Right lobe of liver (tissue), 6 donors: ENCODE results near the gene SLCO3A1. TPM values are rescaled to one million over a fixed set of nuclear protein-coding genes. Genes with fewer than 3 reads are reported as not detected.

Experiments used
- ATAC-seq, 4 donors: fragments of 200-7000 bp; cut with Tn5 transposase; one replicate each; pipeline ENCODE4 v1.9.1; 2020; ENCODE audit warnings: mild to moderate bottlenecking in 4 of 4, moderate library complexity in 4 of 4
- DNase-seq, 3 donors: peaks; one replicate each; pipeline ENCODE4 v3.0.0-alpha.2; 2020
- H3K27ac ChIP-seq, 3 donors: fragments of 200-600 bp; one replicate each; pipeline ENCODE4 v1.8.0; 2022
- H3K27me3 ChIP-seq, 2 donors: fragments of 200-600 bp; one replicate each; pipeline ENCODE4 v1.8.0; 2022
- H3K36me3 ChIP-seq, 4 donors: fragments of 200-600 bp; sonication (generic) in 1 of 4; one replicate each; pipeline versions ENCODE4 v1.5.1 to v1.8.0; 2017 to 2022; ENCODE audit warnings: control low read depth in 1 of 4
- H3K4me1 ChIP-seq, 4 donors: fragments of 200-600 bp; sonication (generic) in 1 of 4; one replicate each; pipeline versions ENCODE4 v1.5.1 to v1.8.0; 2017 to 2022; ENCODE audit warnings: control low read depth in 1 of 4
- H3K4me3 ChIP-seq, 3 donors: fragments of 200-600 bp; one replicate each; pipeline ENCODE4 v1.8.0; 2022
- H3K9me3 ChIP-seq, 4 donors: fragments of 200-600 bp; sonication (generic) in 1 of 4; one replicate each; pipeline versions ENCODE4 v1.5.1 to v1.8.0; 2017 to 2022; ENCODE audit warnings: control low read depth in 1 of 4
- POLR2A ChIP-seq: fragments of 450-650 bp; IDR thresholded peaks from one replicate; pipeline ENCODE4 v1.6.1; 2017; ENCODE audit warnings: antibody characterized with exemption, mild to moderate bottlenecking
- WGBS: methylation state at CpG from one replicate; pipeline ENCODE4 v1.1.6; 2018; ENCODE audit warnings: low coverage, low lambda C conversion rate; ENCODE audit not compliant: insufficient coverage; ENCODE audit errors: missing lambda C conversion rate; 5-methylcytosine and 5-hydroxymethylcytosine counted together
- intact Hi-C, 2 donors: fragments of 100-400 bp; cut with DNase I; formaldehyde crosslinking; loops; one replicate each; pipeline versions ENCODE4 v1.11.2 to v1.14.1; 2022
- total RNA-seq, 6 experiments: library from RNA; depleted of rRNA in 2 of 6; stranded (reverse); fragments of >200 nt in 2 of 6; fragmentation: NEBNext Ultra II Directional in 3 of 6; extraction: Animal tissue kit (Norgen Biotek cat#: 25700) in 3 of 6; gene quantifications; one replicate each; pipeline versions ENCODE4 v1.1.0 to v1.2.4, GENCODE V29; 2016 to 2023
- TF ChIP-seq, protein P1 (sequence below), 4 donors: fragments of 200-600 bp in 3 of 4; fragments of 450-650 bp in 1 of 4; IDR thresholded peaks; one replicate each; pipeline versions ENCODE4 v1.5.1 to v1.8.0; 2016 to 2022; ENCODE audit warnings: antibody characterized with exemption in 4 of 4, mild to moderate bottlenecking in 2 of 4
- donor health status: DM: no; HTN: yes; CAD: no.
- donor health status: DM: no; HTN: no; CAD: no.
- donor health status: DM: no; HTN: no; CAD: no.
- donor health status: DM: no; HTN: yes; CAD: no.
- donor health status: DM: no; HTN: yes; CAD: no.

SLCO3A1 gene
- total RNA-seq, 6 experiments from 2014 or later, result 2.4 to 7.7 (median 3.7) TPM

DNA sequence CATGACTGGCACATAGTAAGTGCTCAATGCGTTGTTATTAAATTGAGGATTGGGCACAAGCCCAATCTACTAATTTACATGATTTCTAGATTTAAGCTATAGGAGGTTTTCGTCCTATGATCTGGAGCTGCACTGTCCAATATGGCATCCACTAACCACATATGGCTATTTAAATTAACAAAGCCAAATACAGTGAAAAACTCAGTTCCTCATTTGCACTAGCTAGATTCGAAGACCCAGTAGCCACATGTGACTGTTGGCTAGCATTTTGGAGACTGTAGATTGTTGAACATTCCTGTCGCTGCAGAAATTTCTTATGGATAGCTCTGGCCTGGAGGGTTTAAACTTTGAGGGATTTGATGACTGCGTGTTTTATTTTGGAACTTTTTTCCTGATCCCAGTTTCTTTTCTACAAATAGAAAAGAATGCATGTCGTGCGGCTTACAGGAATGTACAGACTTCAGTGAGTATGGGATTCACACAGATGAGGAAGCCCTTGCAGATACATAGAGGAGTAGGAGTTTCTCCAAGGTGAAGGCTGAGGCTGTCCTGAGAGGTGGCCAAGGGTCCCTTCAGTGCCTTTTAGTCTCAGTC is 82.8 kb downstream of the SLCO3A1 start:
- Histone ChIP-seq H3K4me3 (no peak overlapping the region), H3K27ac (no peak overlapping the region), H3K9me3 (no peaks in the 10 kb centered on the region), H3K27me3 (no peaks in the 10 kb centered on the region), H3K36me3 (no peaks in the 10 kb centered on the region), H3K4me1 (peaks cover 0 to 17% (median 7%) of the 10 kb centered on the region in 4 donors)
- 82% methylated on average over 7 of the region's 7 CpGs for WGBS
- no peak for DNase-seq
- intact Hi-C loops, result no loop called here
- TF ChIP-seq POLR2A, result no peak
- TF ChIP-seq, protein P1, sequence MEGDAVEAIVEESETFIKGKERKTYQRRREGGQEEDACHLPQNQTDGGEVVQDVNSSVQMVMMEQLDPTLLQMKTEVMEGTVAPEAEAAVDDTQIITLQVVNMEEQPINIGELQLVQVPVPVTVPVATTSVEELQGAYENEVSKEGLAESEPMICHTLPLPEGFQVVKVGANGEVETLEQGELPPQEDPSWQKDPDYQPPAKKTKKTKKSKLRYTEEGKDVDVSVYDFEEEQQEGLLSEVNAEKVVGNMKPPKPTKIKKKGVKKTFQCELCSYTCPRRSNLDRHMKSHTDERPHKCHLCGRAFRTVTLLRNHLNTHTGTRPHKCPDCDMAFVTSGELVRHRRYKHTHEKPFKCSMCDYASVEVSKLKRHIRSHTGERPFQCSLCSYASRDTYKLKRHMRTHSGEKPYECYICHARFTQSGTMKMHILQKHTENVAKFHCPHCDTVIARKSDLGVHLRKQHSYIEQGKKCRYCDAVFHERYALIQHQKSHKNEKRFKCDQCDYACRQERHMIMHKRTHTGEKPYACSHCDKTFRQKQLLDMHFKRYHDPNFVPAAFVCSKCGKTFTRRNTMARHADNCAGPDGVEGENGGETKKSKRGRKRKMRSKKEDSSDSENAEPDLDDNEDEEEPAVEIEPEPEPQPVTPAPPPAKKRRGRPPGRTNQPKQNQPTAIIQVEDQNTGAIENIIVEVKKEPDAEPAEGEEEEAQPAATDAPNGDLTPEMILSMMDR (IDR thresholded peaks at IDR 0.05), result no peak
- ATAC-seq, result no peak

DNA sequence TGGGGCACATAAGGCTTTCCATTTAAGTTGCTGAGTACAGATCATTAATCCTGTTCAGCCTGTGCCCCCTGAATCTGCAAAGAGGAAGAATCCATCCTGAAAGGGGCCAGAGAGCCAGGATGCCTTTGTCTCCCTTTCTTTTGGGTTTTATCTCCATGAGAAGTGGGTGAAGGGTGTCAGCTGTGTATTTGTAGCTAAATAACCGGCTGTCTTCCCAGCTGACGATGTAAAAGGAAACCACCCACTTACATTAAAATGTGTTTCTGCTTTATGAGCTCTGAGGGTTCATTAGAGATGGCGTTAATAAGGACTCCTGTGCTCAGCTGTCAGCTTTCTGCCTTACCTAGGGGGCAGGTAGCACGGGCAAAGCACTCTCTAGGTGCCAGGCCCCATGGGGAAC is 83.4 kb downstream of the SLCO3A1 start:
- Histone ChIP-seq H3K4me1 (peaks cover 0 to 18% (median 7%) of the 10 kb centered on the region in 4 donors), H3K27me3 (no peaks in the 10 kb centered on the region), H3K4me3 (no peak overlapping the region), H3K9me3 (no peaks in the 10 kb centered on the region), H3K27ac (no peak overlapping the region), H3K36me3 (no peaks in the 10 kb centered on the region)
- no peak for DNase-seq
- 83% methylated on average over 3 of the region's 4 CpGs for WGBS
- ATAC-seq, result no peak
- intact Hi-C loops, result no loop called here
- TF ChIP-seq, protein P1 (IDR thresholded peaks at IDR 0.05), result no peak
- no peak for TF ChIP-seq POLR2A

DNA sequence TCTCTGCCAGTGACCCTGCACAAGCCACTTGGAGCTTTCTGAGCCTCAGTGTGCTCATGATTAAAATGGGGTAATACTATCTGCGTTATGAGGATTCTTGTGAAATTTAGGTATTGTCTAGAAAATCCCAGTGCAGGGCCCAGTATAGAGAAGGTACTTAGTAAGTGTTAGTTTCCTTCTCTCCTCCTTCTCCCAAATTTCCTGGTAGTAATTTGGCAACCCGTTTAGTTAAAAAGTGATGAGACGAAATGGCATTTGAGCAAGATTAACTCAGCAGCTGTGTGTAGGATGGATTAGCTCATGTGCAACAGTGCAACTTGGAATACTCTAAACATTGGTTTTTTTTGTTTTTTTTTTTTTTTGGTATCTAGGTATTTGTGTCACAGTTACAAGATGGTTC is 84.6 kb downstream of the SLCO3A1 start:
- 77% methylated on average over 1 of the region's 3 CpGs for WGBS
- Histone ChIP-seq H3K9me3 (no peaks in the 10 kb centered on the region), H3K27me3 (no peaks in the 10 kb centered on the region), H3K36me3 (no peaks in the 10 kb centered on the region), H3K27ac (no peak overlapping the region), H3K4me1 (peaks cover 0 to 27% (median 15%) of the 10 kb centered on the region in 4 donors), H3K4me3 (no peak overlapping the region)
- intact Hi-C loops, result no loop called here
- DNase-seq, result no peak
- TF ChIP-seq POLR2A, result no peak
- TF ChIP-seq, protein P1 (IDR thresholded peaks at IDR 0.05), result no peak
- no peak for ATAC-seq

DNA sequence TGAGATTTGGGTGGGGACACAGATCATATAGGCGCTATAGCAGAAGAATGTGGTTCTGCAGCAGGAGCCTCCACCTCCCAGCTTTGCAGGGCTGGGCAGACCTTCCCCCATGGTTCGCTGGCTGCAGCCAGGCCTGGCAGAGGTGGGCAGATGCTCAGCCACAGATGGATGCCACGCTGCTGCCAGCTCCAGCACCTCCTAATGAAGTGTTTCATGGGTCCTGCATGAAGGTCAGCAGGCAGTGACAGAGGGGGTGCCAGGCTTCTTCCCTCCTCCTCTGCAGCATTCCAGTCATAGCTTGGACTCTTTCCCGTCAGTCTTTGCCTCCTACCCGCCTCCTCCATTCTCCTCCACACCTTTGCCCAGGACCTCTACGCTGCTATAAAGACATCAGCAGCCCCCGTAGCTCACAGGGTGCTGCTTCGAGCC is 85.9 kb downstream of the SLCO3A1 start:
- no peak overlapping the region for H3K4me3 ChIP-seq
- TF ChIP-seq, protein P1 (IDR thresholded peaks at IDR 0.05), result no peak
- TF ChIP-seq POLR2A, result no peak
- H3K27ac ChIP-seq, result peak overlapping the region in 1 of 3 donors; percentile 32
- H3K9me3 ChIP-seq, result no peaks in the 10 kb centered on the region
- no peak for DNase-seq
- ATAC-seq, result no peak
- WGBS, result 88% methylated on average over 5 of the region's 8 CpGs
- no peaks in the 10 kb centered on the region for H3K27me3 ChIP-seq
- H3K4me1 ChIP-seq, result peaks cover 0 to 34% (median 15%) of the 10 kb centered on the region in 4 donors
- intact Hi-C loops, result no loop called here
- H3K36me3 ChIP-seq, result no peaks in the 10 kb centered on the region
